Fibroblast of pulmonary artery (primary cell): ENCODE data around the gene CEP85L.

Experiments used
- DNase-seq: peaks from one replicate; pipeline ENCODE4 v3.0.0-alpha.2; 2010; ENCODE audit warnings: low read depth
- H3K4me3 ChIP-seq: replicated peaks from 2 replicates; pipeline ENCODE4 v1.5.1; 2011; ENCODE audit warnings: low read depth, mild to moderate bottlenecking, control low read depth, low read length, moderate library complexity
- CTCF ChIP-seq: IDR thresholded peaks from 2 replicates; pipeline ENCODE4 v1.5.1; 2011; ENCODE audit warnings: mild to moderate bottlenecking, control low read depth, low read length, inconsistent platforms; ENCODE audit errors: missing control alignments

The CEP85L gene

GRCh38 chr6:118528129-118528528, 123.3 kb downstream of the CEP85L start:
- no peak for TF ChIP-seq CTCF
- no peak for DNase-seq
- no peak overlapping the region for H3K4me3 ChIP-seq

- H3K4me3 ChIP-seq = no peak overlapping the region
- DNase-seq = no peak
- no peak for TF ChIP-seq CTCF
Measured at GRCh38 chr6:118525913-118526780, 125.2 kb downstream of the CEP85L start.

GRCh38 chr6:118524686-118525085, 126.7 kb downstream of the CEP85L start:
- no peak for DNase-seq
- H3K4me3 ChIP-seq = no peak overlapping the region
- TF ChIP-seq CTCF = no peak

- DNase-seq = no peak
- no peak for TF ChIP-seq CTCF
- H3K4me3 ChIP-seq = no peak overlapping the region
Measured at GRCh38 chr6:118523216-118523615, 128.2 kb downstream of the CEP85L start.

- no peak for DNase-seq
- H3K4me3 ChIP-seq = no peak overlapping the region
- TF ChIP-seq CTCF = no peak
Measured at GRCh38 chr6:118522422-118522821, 129.0 kb downstream of the CEP85L start.

GRCh38 chr6:118514689-118515088, 136.7 kb downstream of the CEP85L start:
- no peak for TF ChIP-seq CTCF
- no peak overlapping the region for H3K4me3 ChIP-seq
- no peak for DNase-seq
